Measurements from ENCODE around the gene ARMH2.

ARMH2 gene

GRCh38 chr6:24798740-24799540 lies at the start of gene ARMH2:
ARMH2 (minus strand) TSS chr6:24798917; CDS start chr6:24798857, 60 bp downstream.
- no peak for DNase-seq

- DNase-seq, result no peak
Observed at GRCh38 chr6:24848461-24848860, 49.7 kb upstream of the ARMH2 start.

- DNase-seq, result no peak
Observed at GRCh38 chr6:24847402-24847801, 48.7 kb upstream of the ARMH2 start.

GRCh38 chr6:24845578-24845977 lies 46.9 kb upstream of the ARMH2 start:
- DNase-seq, result no peak

- no peak for DNase-seq
Observed at GRCh38 chr6:24844903-24845302, 46.2 kb upstream of the ARMH2 start.

- no peak for DNase-seq
Observed at GRCh38 chr6:24844061-24844460, 45.3 kb upstream of the ARMH2 start.

- DNase-seq, result no peak
Observed at GRCh38 chr6:24840187-24840586, 41.5 kb upstream of the ARMH2 start.

GRCh38 chr6:24838994-24839393 lies 40.3 kb upstream of the ARMH2 start:
- DNase-seq, result no peak

GRCh38 chr6:24838081-24838480 lies 39.4 kb upstream of the ARMH2 start:
- DNase-seq, result no peak

GRCh38 chr6:24836109-24836508 lies 37.4 kb upstream of the ARMH2 start:
- no peak for DNase-seq

GRCh38 chr6:24833711-24834386 lies 35.1 kb upstream of the ARMH2 start:
- no peak for DNase-seq

GRCh38 chr6:24832794-24833193 lies 34.1 kb upstream of the ARMH2 start:
- DNase-seq, result no peak

GRCh38 chr6:24831771-24832716 lies 33.3 kb upstream of the ARMH2 start:
- no peak for DNase-seq

- no peak for DNase-seq
Observed at GRCh38 chr6:24829657-24830056, 30.9 kb upstream of the ARMH2 start.

- DNase-seq, result no peak
Observed at GRCh38 chr6:24827970-24828369, 29.3 kb upstream of the ARMH2 start.

GRCh38 chr6:24827162-24827561 lies 28.4 kb upstream of the ARMH2 start:
- DNase-seq, result no peak

GRCh38 chr6:24825130-24825630 lies 26.5 kb upstream of the ARMH2 start:
- DNase-seq, result no peak

- DNase-seq, result no peak
Observed at GRCh38 chr6:24824142-24824938, 25.6 kb upstream of the ARMH2 start.

- DNase-seq, result no peak
Observed at GRCh38 chr6:24823185-24823584, 24.5 kb upstream of the ARMH2 start.

GRCh38 chr6:24822696-24823095 lies 24.0 kb upstream of the ARMH2 start:
- DNase-seq, result no peak

- DNase-seq, result no peak
Observed at GRCh38 chr6:24821860-24822444, 23.2 kb upstream of the ARMH2 start.

GRCh38 chr6:24818346-24818745 lies 19.6 kb upstream of the ARMH2 start:
- no peak for DNase-seq

Measured in NCI-H2107 (cell line).